ENCODE measurements around the gene SLC12A5. TPM values are rescaled to one million over a fixed set of nuclear protein-coding genes. Genes with fewer than 3 reads are reported as not detected.
A peak's percentile ranks its signal among the peaks of the same experiment; 100 is the strongest.

SLC12A5 gene
- total RNA-seq, 4 donors from 2014 or later, result 5.2 TPM; not detected in 3

DNA sequence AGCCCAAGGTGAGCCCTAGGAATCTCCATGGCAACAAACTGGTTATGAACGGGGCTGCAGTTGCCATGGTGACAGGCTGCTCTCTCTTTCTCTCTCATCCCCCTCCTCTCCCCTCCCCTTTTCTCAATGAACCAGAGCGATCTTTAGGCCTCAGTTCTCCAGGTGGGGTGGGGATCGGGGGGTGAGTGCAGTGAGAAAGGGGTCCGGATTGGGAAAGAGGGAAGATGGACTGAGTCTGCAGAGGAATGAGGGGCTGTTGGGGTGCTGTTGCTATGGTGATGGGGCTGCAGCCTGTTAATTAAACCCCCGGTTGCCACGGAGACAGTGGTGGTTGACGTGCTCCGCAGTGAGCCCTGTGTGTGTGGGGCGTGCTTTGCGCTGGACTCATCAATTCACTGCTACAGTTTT is 3.6 kb upstream of the SLC12A5 start:
- DNase-seq (ENCODE audit: low spot score in 2 of 2), result no peak
- H3K9me3 ChIP-seq, result no peaks in the 10 kb centered on the region
- H3K4me1 ChIP-seq, result peaks cover 0 to 31% (median 14%) of the 10 kb centered on the region in 4 donors
- WGBS, 2 donors, result 56 to 57% methylated on average over 10 of the region's 10 CpGs
- H3K4me3 ChIP-seq, result no peak overlapping the region
- H3K27me3 ChIP-seq, result peaks cover 3 to 98% of the 10 kb centered on the region in 2 donors
- TF ChIP-seq EP300 (IDR thresholded peaks at IDR 0.05), result no peak
- TF ChIP-seq POLR2A (IDR thresholded peaks at IDR 0.05), result no peak
- TF ChIP-seq, protein P1, sequence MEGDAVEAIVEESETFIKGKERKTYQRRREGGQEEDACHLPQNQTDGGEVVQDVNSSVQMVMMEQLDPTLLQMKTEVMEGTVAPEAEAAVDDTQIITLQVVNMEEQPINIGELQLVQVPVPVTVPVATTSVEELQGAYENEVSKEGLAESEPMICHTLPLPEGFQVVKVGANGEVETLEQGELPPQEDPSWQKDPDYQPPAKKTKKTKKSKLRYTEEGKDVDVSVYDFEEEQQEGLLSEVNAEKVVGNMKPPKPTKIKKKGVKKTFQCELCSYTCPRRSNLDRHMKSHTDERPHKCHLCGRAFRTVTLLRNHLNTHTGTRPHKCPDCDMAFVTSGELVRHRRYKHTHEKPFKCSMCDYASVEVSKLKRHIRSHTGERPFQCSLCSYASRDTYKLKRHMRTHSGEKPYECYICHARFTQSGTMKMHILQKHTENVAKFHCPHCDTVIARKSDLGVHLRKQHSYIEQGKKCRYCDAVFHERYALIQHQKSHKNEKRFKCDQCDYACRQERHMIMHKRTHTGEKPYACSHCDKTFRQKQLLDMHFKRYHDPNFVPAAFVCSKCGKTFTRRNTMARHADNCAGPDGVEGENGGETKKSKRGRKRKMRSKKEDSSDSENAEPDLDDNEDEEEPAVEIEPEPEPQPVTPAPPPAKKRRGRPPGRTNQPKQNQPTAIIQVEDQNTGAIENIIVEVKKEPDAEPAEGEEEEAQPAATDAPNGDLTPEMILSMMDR (IDR thresholded peaks at IDR 0.05), result no peak
- H3K27ac ChIP-seq, result no peak overlapping the region
- no peaks in the 10 kb centered on the region for H3K36me3 ChIP-seq

DNA sequence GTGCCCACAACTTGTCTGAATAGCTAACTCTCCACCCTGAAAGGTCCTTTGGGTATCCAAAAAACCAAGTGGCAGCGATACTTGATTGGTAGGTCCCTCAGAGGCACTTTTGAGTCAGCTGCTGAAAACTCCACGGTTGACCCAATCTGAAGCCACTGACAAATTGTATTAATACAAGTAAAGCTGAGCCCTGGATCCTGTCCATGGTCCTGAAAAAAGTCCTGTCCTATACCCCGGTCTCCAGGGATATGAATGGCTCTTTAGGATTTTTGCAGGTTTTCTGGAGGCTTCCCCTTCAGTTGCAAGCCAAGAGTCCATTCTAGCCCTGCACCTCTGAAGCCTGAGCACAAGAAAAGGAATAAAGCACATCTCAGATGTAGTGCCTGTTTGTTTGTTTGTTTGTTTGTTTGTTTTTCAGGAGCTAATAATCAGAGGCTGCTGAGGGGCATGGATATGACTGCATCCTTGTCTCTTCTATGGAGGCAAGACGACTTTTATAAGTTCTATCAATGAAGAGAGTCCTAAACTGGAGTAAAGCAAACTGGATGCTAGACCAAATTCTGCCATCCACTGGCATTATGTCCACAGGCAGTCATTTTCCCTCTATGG is 1.7 kb upstream of the SLC12A5 start:
- no peak for TF ChIP-seq EP300 (IDR thresholded peaks at IDR 0.05)
- TF ChIP-seq, protein P1 (IDR thresholded peaks at IDR 0.05), result no peak
- no peak for TF ChIP-seq POLR2A (IDR thresholded peaks at IDR 0.05)
- WGBS, 2 donors, result 5 to 9% methylated on average over 4 of the region's 4 CpGs

DNA sequence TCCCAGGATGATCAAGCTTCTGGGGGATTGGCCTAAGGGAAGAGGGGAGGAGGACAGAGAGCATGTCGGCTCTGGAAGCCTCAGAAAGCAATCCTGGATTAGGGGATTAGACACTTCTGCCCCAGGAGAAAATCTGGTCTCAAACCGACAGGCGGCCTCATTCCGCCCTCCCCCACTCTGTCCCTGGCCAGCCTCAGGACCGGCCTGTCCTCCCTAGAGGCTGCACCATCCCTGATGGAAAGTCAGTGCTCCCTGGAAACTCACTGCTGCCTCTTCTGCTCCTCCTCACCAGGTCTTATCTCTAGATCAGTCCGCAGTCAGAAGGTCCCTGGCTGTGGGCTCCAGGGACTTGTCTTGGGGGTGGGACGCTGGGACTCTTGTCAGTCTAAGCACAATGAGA is 905 bp upstream of the SLC12A5 start:
- no peak overlapping the region for H3K4me3 ChIP-seq

More for the DNA sequence above, 1.7 kb upstream of the SLC12A5 start:
- H3K27me3 ChIP-seq, result peaks cover 0 to 98% of the 10 kb centered on the region in 2 donors
- no peak overlapping the region for H3K27ac ChIP-seq
- H3K36me3 ChIP-seq, result no peaks in the 10 kb centered on the region
- H3K9me3 ChIP-seq, result no peaks in the 10 kb centered on the region
- no peak overlapping the region for H3K4me3 ChIP-seq
- peaks cover 0 to 25% (median 3%) of the 10 kb centered on the region in 4 donors for H3K4me1 ChIP-seq
- peak in 1 of 2 donors; percentile 66 for DNase-seq (ENCODE audit: low spot score in 2 of 2)

GRCh38 chr20:46030284-46031013 is 1.4 kb downstream of the SLC12A5 start:
- DNase-seq (ENCODE audit: low spot score in 2 of 2), result no peak
- no peaks in the 10 kb centered on the region for H3K9me3 ChIP-seq
- 7 to 9% methylated on average over 18 to 36 of the region's 49 CpGs for WGBS, 2 donors
- peaks cover 0 to 94% of the 10 kb centered on the region in 2 donors for H3K27me3 ChIP-seq
- TF ChIP-seq, protein P1 (IDR thresholded peaks at IDR 0.05), result no peak
- no peak for TF ChIP-seq POLR2A (IDR thresholded peaks at IDR 0.05)
- no peak for TF ChIP-seq EP300 (IDR thresholded peaks at IDR 0.05)
- H3K4me3 ChIP-seq, result no peak overlapping the region
- H3K4me1 ChIP-seq, result peaks cover 0 to 16% (median 0%) of the 10 kb centered on the region in 4 donors
- no peak overlapping the region for H3K27ac ChIP-seq
- no peaks in the 10 kb centered on the region for H3K36me3 ChIP-seq

More for the DNA sequence above, 905 bp upstream of the SLC12A5 start:
- WGBS, 2 donors, result 56 to 69% methylated on average over 6 to 7 of the region's 7 CpGs
- Histone ChIP-seq H3K9me3 (no peaks in the 10 kb centered on the region), H3K27me3 (peaks cover 0 to 98% of the 10 kb centered on the region in 2 donors), H3K36me3 (no peaks in the 10 kb centered on the region), H3K4me1 (peaks cover 0 to 18% (median 0%) of the 10 kb centered on the region in 4 donors), H3K27ac (no peak overlapping the region)
- no peak for DNase-seq (ENCODE audit: low spot score in 2 of 2)
- TF ChIP-seq EP300 (IDR thresholded peaks at IDR 0.05), result no peak
- TF ChIP-seq, protein P1 (IDR thresholded peaks at IDR 0.05), result no peak
- TF ChIP-seq POLR2A (IDR thresholded peaks at IDR 0.05), result no peak

GRCh38 chr20:46031014-46031569 is 2.1 kb downstream of the SLC12A5 start:
- no peak for DNase-seq (ENCODE audit: low spot score in 2 of 2)
- peaks cover 0 to 87% of the 10 kb centered on the region in 2 donors for H3K27me3 ChIP-seq
- WGBS, 2 donors, result 14 to 19% methylated on average over 11 of the region's 11 CpGs

More at GRCh38 chr20:46031014-46031569, 2.1 kb downstream of the SLC12A5 start:
- Histone ChIP-seq H3K36me3 (no peaks in the 10 kb centered on the region), H3K4me3 (no peak overlapping the region), H3K27ac (no peak overlapping the region), H3K9me3 (no peaks in the 10 kb centered on the region), H3K4me1 (peaks cover 0 to 16% (median 0%) of the 10 kb centered on the region in 4 donors)
- no peak for TF ChIP-seq POLR2A (IDR thresholded peaks at IDR 0.05)
- no peak for TF ChIP-seq EP300 (IDR thresholded peaks at IDR 0.05)
- TF ChIP-seq, protein P1 (IDR thresholded peaks at IDR 0.05), result no peak
